Neural cell (in vitro differentiated cells): ENCODE measurements around the gene DNHD1.

Experiments
- TAF1 ChIP-seq: IDR thresholded peaks from 2 replicates; pipeline ENCODE4 v1.6.1; 2012; ENCODE audit warnings: low read depth
- TF ChIP-seq, protein P1 (sequence below): fragments of 450-650 bp; IDR thresholded peaks from 2 replicates; pipeline ENCODE4 v1.5.1; 2014; ENCODE audit warnings: antibody characterized with exemption, mild to moderate bottlenecking, moderate library complexity; ENCODE audit not compliant: poor library complexity, severe bottlenecking

DNA sequence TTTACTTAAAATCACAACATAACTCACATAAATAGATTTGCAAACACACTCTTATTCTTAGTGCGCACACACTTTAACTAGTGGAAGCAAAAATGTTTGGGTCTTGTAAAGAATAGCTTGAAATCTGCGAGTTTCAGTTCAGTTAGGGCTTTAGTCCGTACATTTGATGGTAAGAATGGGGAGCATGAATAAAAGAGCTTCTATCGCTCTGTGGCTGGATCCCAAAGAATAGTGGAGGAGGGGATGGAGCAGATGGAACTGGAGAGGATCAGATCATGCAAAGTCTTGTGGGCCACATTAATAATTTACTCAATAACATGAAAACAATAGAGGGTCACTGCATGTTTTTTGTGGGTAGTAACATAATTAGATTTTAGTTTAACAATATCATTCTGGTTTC lies 44.3 kb downstream of the DNHD1 start:
- TF ChIP-seq, protein P1, sequence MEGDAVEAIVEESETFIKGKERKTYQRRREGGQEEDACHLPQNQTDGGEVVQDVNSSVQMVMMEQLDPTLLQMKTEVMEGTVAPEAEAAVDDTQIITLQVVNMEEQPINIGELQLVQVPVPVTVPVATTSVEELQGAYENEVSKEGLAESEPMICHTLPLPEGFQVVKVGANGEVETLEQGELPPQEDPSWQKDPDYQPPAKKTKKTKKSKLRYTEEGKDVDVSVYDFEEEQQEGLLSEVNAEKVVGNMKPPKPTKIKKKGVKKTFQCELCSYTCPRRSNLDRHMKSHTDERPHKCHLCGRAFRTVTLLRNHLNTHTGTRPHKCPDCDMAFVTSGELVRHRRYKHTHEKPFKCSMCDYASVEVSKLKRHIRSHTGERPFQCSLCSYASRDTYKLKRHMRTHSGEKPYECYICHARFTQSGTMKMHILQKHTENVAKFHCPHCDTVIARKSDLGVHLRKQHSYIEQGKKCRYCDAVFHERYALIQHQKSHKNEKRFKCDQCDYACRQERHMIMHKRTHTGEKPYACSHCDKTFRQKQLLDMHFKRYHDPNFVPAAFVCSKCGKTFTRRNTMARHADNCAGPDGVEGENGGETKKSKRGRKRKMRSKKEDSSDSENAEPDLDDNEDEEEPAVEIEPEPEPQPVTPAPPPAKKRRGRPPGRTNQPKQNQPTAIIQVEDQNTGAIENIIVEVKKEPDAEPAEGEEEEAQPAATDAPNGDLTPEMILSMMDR = no peak
- TF ChIP-seq TAF1 = no peak
